Gastrocnemius medialis (tissue), 4 donors: ENCODE results near the gene OR4M1.
"Not testable (repeated sequence)": the region's sequence is repeated elsewhere in the genome, so short reads cannot be mapped to it uniquely, and the experiment has no call there.

Source experiments
- CTCF ChIP-seq, 5 experiments: fragments of 450-650 bp in 3 of 5; fragments of 200-600 bp in 2 of 5; sonication (generic) in 2 of 5; IDR thresholded peaks in 4 of 5; conservative IDR thresholded peaks in 1 of 5; 1 replicate in 4 of 5; 2 replicates in 1 of 5; pipeline ENCODE4 v1.5.1; 2016 to 2019; ENCODE audit warnings: antibody characterized with exemption in 5 of 5, mild to moderate bottlenecking in 3 of 5, moderate library complexity in 3 of 5
- POLR2A ChIP-seq, 2 donors: fragments of 450-650 bp; IDR thresholded peaks; one replicate each; pipeline ENCODE4 v1.6.1; 2017; ENCODE audit warnings: antibody characterized with exemption in 2 of 2, mild to moderate bottlenecking in 2 of 2, moderate library complexity in 2 of 2

GRCh38 chr14:19788150-19788549, 14.8 kb downstream of the OR4M1 start:
- not testable (repeated sequence) for TF ChIP-seq CTCF (IDR thresholded peaks at IDR 0.05 in 4 of 5, conservative IDR thresholded peaks at IDR 0.05 in 1 of 5); POLR2A (IDR thresholded peaks at IDR 0.05)
